Astrocyte (in vitro differentiated cells and primary cell): ENCODE measurements around the gene IL21R. TPM values are rescaled to one million over a fixed set of nuclear protein-coding genes. Genes with fewer than 3 reads are reported as not detected.

Experiments
- DNase-seq: peaks from one replicate; pipeline ENCODE4 v3.0.0-alpha.2; 2010; ENCODE audit warnings: low read depth
- FAIRE-seq: peaks from 2 replicates; lab custom pipeline; 2011; peaks lifted over from hg19 to GRCh38; lab: Jason Lieb, UNC
- H2AFZ ChIP-seq: 2 replicates; pipeline ENCODE4 v1.6.0; 2012; ENCODE audit warnings: low read depth, low read length, inconsistent platforms
- H3K27ac ChIP-seq: 2 replicates; pipeline ENCODE4 v1.5.1; 2011; ENCODE audit warnings: low read depth, low read length, inconsistent platforms
- H3K27me3 ChIP-seq: 2 replicates; pipeline ENCODE4 v1.6.0; 2011; ENCODE audit warnings: low read length, inconsistent platforms; ENCODE audit not compliant: insufficient read depth
- H3K36me3 ChIP-seq: 2 replicates; pipeline ENCODE4 v1.5.1; 2011; ENCODE audit warnings: low read length, inconsistent platforms; ENCODE audit not compliant: insufficient read depth
- H3K4me1 ChIP-seq: 2 replicates; pipeline ENCODE4 v1.5.1; 2011; ENCODE audit warnings: low read length, inconsistent platforms; ENCODE audit not compliant: insufficient read depth
- H3K4me2 ChIP-seq: 2 replicates; pipeline ENCODE4 v1.6.0; 2012; ENCODE audit warnings: low read length, inconsistent platforms
- H3K4me3 ChIP-seq: 2 replicates; pipeline ENCODE4 v1.5.1; 2011; ENCODE audit warnings: low read depth, mild to moderate bottlenecking, low read length, inconsistent platforms; ENCODE audit not compliant: insufficient read depth
- H3K79me2 ChIP-seq: 2 replicates; pipeline ENCODE4 v1.6.0; 2012; ENCODE audit warnings: mild to moderate bottlenecking, low read length, inconsistent platforms; ENCODE audit not compliant: insufficient read depth
- H3K9ac ChIP-seq: 2 replicates; pipeline ENCODE4 v1.6.0; 2012; ENCODE audit warnings: mild to moderate bottlenecking, low read length, inconsistent platforms
- H3K9me3 ChIP-seq: 2 replicates; pipeline ENCODE4 v1.5.1; 2012; ENCODE audit warnings: low read depth, mild to moderate bottlenecking, low read length, inconsistent platforms; ENCODE audit not compliant: insufficient read depth
- H4K20me1 ChIP-seq: 2 replicates; pipeline ENCODE4 v1.6.0; 2012; ENCODE audit warnings: low read length, inconsistent platforms; ENCODE audit not compliant: insufficient read depth
- H3K27ac Mint-ChIP-seq: one replicate; pipeline ENCODE4 v1.8.0; 2021; ENCODE audit warnings: mild to moderate bottlenecking, mixed read lengths; ENCODE audit not compliant: unreplicated experiment
- H3K27me3 Mint-ChIP-seq: one replicate; pipeline ENCODE4 v1.8.0; 2021; ENCODE audit warnings: low read depth, mixed read lengths; ENCODE audit not compliant: unreplicated experiment
- H3K36me3 Mint-ChIP-seq: one replicate; pipeline ENCODE4 v1.8.0; 2021; ENCODE audit warnings: low read depth, mixed read lengths; ENCODE audit not compliant: unreplicated experiment
- H3K4me1 Mint-ChIP-seq: one replicate; pipeline ENCODE4 v1.8.0; 2021; ENCODE audit warnings: low read depth, mixed read lengths; ENCODE audit not compliant: unreplicated experiment
- H3K4me3 Mint-ChIP-seq: one replicate; pipeline ENCODE4 v1.8.0; 2021; ENCODE audit warnings: mild to moderate bottlenecking, moderate library complexity, mixed read lengths; ENCODE audit not compliant: unreplicated experiment
- H3K9me3 Mint-ChIP-seq: one replicate; pipeline ENCODE4 v1.8.0; 2021; ENCODE audit warnings: mild to moderate bottlenecking, mixed read lengths; ENCODE audit not compliant: unreplicated experiment
- EZH2 ChIP-seq: IDR thresholded peaks from 2 replicates; pipeline ENCODE4 v1.6.1; 2012; ENCODE audit warnings: mild to moderate bottlenecking, low read length, inconsistent platforms; ENCODE audit not compliant: insufficient read depth
- total RNA-seq: library from RNA; stranded (reverse); gene quantifications from 2 replicates; pipeline ENCODE4 v1.2.1, GENCODE V29; 2021
- TF ChIP-seq, protein P1 (sequence below): IDR thresholded peaks from 2 replicates; pipeline ENCODE4 v1.5.1; 2011; ENCODE audit warnings: low read depth, mild to moderate bottlenecking, inconsistent platforms, low read length, moderate library complexity; ENCODE audit not compliant: insufficient read depth

IL21R gene
- total RNA-seq, 1 donor from 2014 or later, result 1.8 TPM

DNA sequence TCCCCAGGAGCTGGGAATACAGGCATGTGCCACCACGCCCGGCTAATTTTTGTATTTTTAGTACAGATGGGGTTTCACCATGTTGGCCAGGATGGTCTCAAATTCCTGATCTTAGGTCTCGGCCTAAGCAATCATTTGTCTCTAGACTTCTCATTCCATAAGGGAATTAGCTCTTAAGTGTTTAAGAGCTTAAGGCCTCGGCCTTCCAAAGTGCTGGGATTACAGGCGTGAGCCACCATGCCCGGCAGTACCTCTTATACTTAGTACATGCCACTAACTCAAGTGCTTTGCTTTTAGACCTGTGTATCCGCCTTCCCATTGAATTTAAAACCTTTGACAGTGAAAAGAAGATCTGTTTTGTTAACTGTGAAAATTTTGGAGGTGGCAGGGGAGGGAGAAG lies 16.6 kb upstream of the IL21R start:
- H3K36me3 ChIP-seq, result no peaks in the 10 kb centered on the region
- H3K27ac ChIP-seq, result no peak overlapping the region
- H3K4me1 Mint-ChIP-seq, result no peaks in the 10 kb centered on the region
- H2AFZ ChIP-seq, result no peak overlapping the region
- no peaks in the 10 kb centered on the region for H3K79me2 ChIP-seq
- no peaks in the 10 kb centered on the region for H3K36me3 Mint-ChIP-seq
- H3K4me3 ChIP-seq, result no peak overlapping the region
- H3K4me1 ChIP-seq, result no peaks in the 10 kb centered on the region
- H4K20me1 ChIP-seq, result no peaks in the 10 kb centered on the region
- DNase-seq (no peak), FAIRE-seq (no peak)
- peaks cover 22% of the 10 kb centered on the region for H3K9me3 Mint-ChIP-seq
- TF ChIP-seq, protein P1, sequence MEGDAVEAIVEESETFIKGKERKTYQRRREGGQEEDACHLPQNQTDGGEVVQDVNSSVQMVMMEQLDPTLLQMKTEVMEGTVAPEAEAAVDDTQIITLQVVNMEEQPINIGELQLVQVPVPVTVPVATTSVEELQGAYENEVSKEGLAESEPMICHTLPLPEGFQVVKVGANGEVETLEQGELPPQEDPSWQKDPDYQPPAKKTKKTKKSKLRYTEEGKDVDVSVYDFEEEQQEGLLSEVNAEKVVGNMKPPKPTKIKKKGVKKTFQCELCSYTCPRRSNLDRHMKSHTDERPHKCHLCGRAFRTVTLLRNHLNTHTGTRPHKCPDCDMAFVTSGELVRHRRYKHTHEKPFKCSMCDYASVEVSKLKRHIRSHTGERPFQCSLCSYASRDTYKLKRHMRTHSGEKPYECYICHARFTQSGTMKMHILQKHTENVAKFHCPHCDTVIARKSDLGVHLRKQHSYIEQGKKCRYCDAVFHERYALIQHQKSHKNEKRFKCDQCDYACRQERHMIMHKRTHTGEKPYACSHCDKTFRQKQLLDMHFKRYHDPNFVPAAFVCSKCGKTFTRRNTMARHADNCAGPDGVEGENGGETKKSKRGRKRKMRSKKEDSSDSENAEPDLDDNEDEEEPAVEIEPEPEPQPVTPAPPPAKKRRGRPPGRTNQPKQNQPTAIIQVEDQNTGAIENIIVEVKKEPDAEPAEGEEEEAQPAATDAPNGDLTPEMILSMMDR, result no peak
- TF ChIP-seq EZH2, result no peak
- peaks cover 24% of the 10 kb centered on the region for H3K27me3 Mint-ChIP-seq
- H3K4me3 Mint-ChIP-seq, result no peak overlapping the region
- H3K9ac ChIP-seq, result no peak overlapping the region
- H3K27me3 ChIP-seq, result peaks cover 11% of the 10 kb centered on the region
- H3K4me2 ChIP-seq, result no peak overlapping the region
- H3K27ac Mint-ChIP-seq, result no peak overlapping the region
- peaks cover 12% of the 10 kb centered on the region for H3K9me3 ChIP-seq

DNA sequence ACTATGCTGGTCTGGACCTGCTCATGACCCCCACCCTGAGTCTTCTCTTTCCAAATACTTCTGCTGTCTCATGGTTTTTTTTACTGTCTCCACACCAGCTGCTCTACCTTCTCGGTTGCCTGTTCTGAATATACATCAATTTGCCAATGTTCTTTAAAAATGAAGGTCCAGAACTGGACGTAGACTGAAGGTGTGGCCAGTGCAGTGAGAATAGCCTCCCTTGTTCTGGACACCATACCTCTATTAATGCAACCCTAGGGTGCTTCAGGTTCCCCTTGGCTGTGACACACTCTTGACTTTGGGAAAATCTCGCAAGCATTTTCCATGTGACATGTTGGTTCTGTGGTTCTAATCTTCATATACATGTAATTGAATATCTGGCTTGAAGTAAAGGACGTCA lies 15.3 kb upstream of the IL21R start:
- Histone ChIP-seq H3K4me2 (no peak overlapping the region), H3K9me3 (peaks cover 11% of the 10 kb centered on the region), H4K20me1 (no peaks in the 10 kb centered on the region), H3K9ac (no peak overlapping the region), H3K4me1 (no peaks in the 10 kb centered on the region), H2AFZ (no peak overlapping the region), H3K27me3 (peaks cover 14% of the 10 kb centered on the region), H3K27ac (no peak overlapping the region), H3K79me2 (no peaks in the 10 kb centered on the region), H3K4me3 (no peak overlapping the region), H3K36me3 (no peaks in the 10 kb centered on the region)
- peaks cover 22% of the 10 kb centered on the region for H3K9me3 Mint-ChIP-seq
- no peak overlapping the region for H3K4me3 Mint-ChIP-seq
- no peak overlapping the region for H3K27ac Mint-ChIP-seq
- no peaks in the 10 kb centered on the region for H3K36me3 Mint-ChIP-seq
- peaks cover 28% of the 10 kb centered on the region for H3K27me3 Mint-ChIP-seq
- FAIRE-seq (no peak), DNase-seq (no peak)
- peaks cover 3% of the 10 kb centered on the region for H3K4me1 Mint-ChIP-seq
- TF ChIP-seq EZH2, result no peak
- TF ChIP-seq, protein P1, result no peak

DNA sequence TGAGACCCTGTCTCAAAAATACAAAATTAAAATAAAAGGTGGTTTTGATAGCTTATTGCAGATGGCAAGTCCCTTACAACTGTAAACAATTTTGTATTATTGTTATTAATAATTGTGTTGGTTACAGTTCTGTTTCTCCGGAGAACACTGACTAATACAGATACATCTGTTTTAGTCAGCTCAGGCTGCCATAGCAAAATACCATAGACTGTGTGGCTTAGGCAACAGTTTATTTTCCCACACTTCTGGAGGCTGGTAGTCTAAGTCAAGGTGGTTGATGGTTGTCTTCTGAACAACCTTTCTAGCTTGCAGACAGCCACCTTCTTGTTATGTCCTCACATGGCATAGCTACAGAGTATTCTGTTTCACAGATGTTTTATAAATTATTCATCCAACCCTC lies 14.2 kb upstream of the IL21R start:
- H3K27ac Mint-ChIP-seq, result no peak overlapping the region
- Histone ChIP-seq H3K36me3 (no peaks in the 10 kb centered on the region), H3K4me1 (no peaks in the 10 kb centered on the region), H3K9ac (no peak overlapping the region), H4K20me1 (no peaks in the 10 kb centered on the region), H3K27ac (no peak overlapping the region), H2AFZ (no peak overlapping the region), H3K79me2 (no peaks in the 10 kb centered on the region), H3K9me3 (peaks cover 9% of the 10 kb centered on the region), H3K27me3 (peaks cover 14% of the 10 kb centered on the region), H3K4me2 (no peak overlapping the region), H3K4me3 (no peak overlapping the region)
- H3K36me3 Mint-ChIP-seq, result no peaks in the 10 kb centered on the region
- no peak overlapping the region for H3K4me3 Mint-ChIP-seq
- TF ChIP-seq, protein P1, result no peak
- TF ChIP-seq EZH2, result no peak
- H3K27me3 Mint-ChIP-seq, result peaks cover 20% of the 10 kb centered on the region
- no peak for FAIRE-seq
- DNase-seq, result no peak
- H3K4me1 Mint-ChIP-seq, result peaks cover 3% of the 10 kb centered on the region
- peaks cover 26% of the 10 kb centered on the region for H3K9me3 Mint-ChIP-seq
